DND-41 (cell line): Measurements from ENCODE around the gene SEC31A.

Experiments
- ATAC-seq: fragments of 200-7000 bp; cut with Tn5 transposase; 3 replicates; pipeline ENCODE4 v1.9.1; 2021; ENCODE audit warnings: low read depth; ENCODE audit not compliant: insufficient read depth
- DNase-seq: peaks from one replicate; pipeline ENCODE4 v3.0.0-alpha.2; 2020
- H2AFZ ChIP-seq: 2 replicates; pipeline ENCODE4 v1.6.0; 2012; ENCODE audit warnings: low read depth, low read length
- H3K27ac ChIP-seq: 2 replicates; pipeline ENCODE4 v1.5.1; 2012; ENCODE audit warnings: low read length, inconsistent platforms
- H3K27me3 ChIP-seq: fragments of 200-600 bp; sonication (generic); 2 replicates; pipeline ENCODE4 v1.6.0; 2012; ENCODE audit warnings: low read length, mild to moderate bottlenecking, inconsistent platforms; ENCODE audit not compliant: insufficient read depth, poor library complexity
- H3K36me3 ChIP-seq: 2 replicates; pipeline ENCODE4 v1.5.1; 2012; ENCODE audit warnings: low read length, inconsistent platforms; ENCODE audit not compliant: insufficient read depth
- H3K4me1 ChIP-seq: 2 replicates; pipeline ENCODE4 v1.5.1; 2012; ENCODE audit warnings: mild to moderate bottlenecking, low read length; ENCODE audit not compliant: insufficient read depth
- H3K4me2 ChIP-seq: 2 replicates; pipeline ENCODE4 v1.6.0; 2012; ENCODE audit warnings: mild to moderate bottlenecking, moderate library complexity, low read length, inconsistent platforms; ENCODE audit not compliant: insufficient read depth
- H3K4me3 ChIP-seq, 2 experiments: fragments of 200-600 bp in 1 of 2; shearing (Covaris generic) in 1 of 2; 2 replicates each; pipeline ENCODE4 v1.5.1; 2012 to 2016; ENCODE audit warnings: inconsistent platforms in 2 of 2, low read length in 2 of 2, mild to moderate bottlenecking in 2 of 2, low read depth in 1 of 2, moderate library complexity in 1 of 2
- H3K79me2 ChIP-seq: 2 replicates; pipeline ENCODE4 v1.6.0; 2012; ENCODE audit warnings: low read length, inconsistent platforms; ENCODE audit not compliant: insufficient read depth
- H3K9ac ChIP-seq: 2 replicates; pipeline ENCODE4 v1.6.0; 2012; ENCODE audit warnings: low read depth, mild to moderate bottlenecking, inconsistent platforms, low read length, moderate library complexity
- H3K9me3 ChIP-seq: 2 replicates; pipeline ENCODE4 v1.5.1; 2012; ENCODE audit warnings: low read length, moderate library complexity, mild to moderate bottlenecking, inconsistent platforms; ENCODE audit not compliant: insufficient read depth, severe bottlenecking
- H4K20me1 ChIP-seq: 2 replicates; pipeline ENCODE4 v1.6.0; 2012; ENCODE audit warnings: low read length; ENCODE audit not compliant: insufficient read depth
- EZH2 ChIP-seq: IDR thresholded peaks from 3 replicates; pipeline ENCODE4 v1.6.1; 2012; ENCODE audit warnings: borderline replicate concordance, low read depth, mild to moderate bottlenecking, moderate library complexity, low read length, inconsistent platforms; ENCODE audit not compliant: severe bottlenecking
- TF ChIP-seq, protein P1 (sequence below): IDR thresholded peaks from 2 replicates; pipeline ENCODE4 v1.5.1; 2012; ENCODE audit warnings: borderline replicate concordance, low read length, moderate library complexity, mild to moderate bottlenecking; ENCODE audit not compliant: poor library complexity, severe bottlenecking; ENCODE audit errors: extremely low read depth

Gene SEC31A

GRCh38 chr4:82799006-82799881 lies 91.7 kb downstream of the SEC31A start:
- Histone ChIP-seq H3K9ac (peak overlapping the region; percentile 72), H3K9me3 (no peaks in the 10 kb centered on the region), H3K4me2 (peak overlapping the region; percentile 96), H2AFZ (peak overlapping the region; percentile 82), H3K79me2 (peaks cover 31% of the 10 kb centered on the region), H3K27me3 (no peaks in the 10 kb centered on the region), H3K4me3 (peak overlapping the region; percentile 70 to 81), H3K4me1 (peaks cover 34% of the 10 kb centered on the region), H4K20me1 (peaks cover 24% of the 10 kb centered on the region), H3K36me3 (peaks cover 8% of the 10 kb centered on the region), H3K27ac (peak overlapping the region; percentile 70)
- DNase-seq (peak; percentile 70), ATAC-seq (peak; percentile 62)
- TF ChIP-seq, protein P1, sequence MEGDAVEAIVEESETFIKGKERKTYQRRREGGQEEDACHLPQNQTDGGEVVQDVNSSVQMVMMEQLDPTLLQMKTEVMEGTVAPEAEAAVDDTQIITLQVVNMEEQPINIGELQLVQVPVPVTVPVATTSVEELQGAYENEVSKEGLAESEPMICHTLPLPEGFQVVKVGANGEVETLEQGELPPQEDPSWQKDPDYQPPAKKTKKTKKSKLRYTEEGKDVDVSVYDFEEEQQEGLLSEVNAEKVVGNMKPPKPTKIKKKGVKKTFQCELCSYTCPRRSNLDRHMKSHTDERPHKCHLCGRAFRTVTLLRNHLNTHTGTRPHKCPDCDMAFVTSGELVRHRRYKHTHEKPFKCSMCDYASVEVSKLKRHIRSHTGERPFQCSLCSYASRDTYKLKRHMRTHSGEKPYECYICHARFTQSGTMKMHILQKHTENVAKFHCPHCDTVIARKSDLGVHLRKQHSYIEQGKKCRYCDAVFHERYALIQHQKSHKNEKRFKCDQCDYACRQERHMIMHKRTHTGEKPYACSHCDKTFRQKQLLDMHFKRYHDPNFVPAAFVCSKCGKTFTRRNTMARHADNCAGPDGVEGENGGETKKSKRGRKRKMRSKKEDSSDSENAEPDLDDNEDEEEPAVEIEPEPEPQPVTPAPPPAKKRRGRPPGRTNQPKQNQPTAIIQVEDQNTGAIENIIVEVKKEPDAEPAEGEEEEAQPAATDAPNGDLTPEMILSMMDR: no peak
- TF ChIP-seq EZH2: no peak

GRCh38 chr4:82798168-82799005 lies 92.6 kb downstream of the SEC31A start, which contains the start of gene SCD5:
SCD5 (minus strand) TSS chr4:82798796; CDS start chr4:82798537, 259 bp downstream.
- Histone ChIP-seq H3K9me3 (no peaks in the 10 kb centered on the region), H3K4me3 (peak within 1 kb of the TSS; percentile 70 to 81), H3K4me2 (peak within 1 kb of the TSS; percentile 96), H2AFZ (peak within 1 kb of the TSS; percentile 82), H3K9ac (peak within 1 kb of the TSS; percentile 72), H4K20me1 (peaks cover 31% of the 10 kb centered on the region), H3K79me2 (peaks cover 38% of the 10 kb centered on the region), H3K27me3 (no peaks in the 10 kb centered on the region), H3K4me1 (peaks cover 34% of the 10 kb centered on the region), H3K36me3 (peaks cover 11% of the 10 kb centered on the region), H3K27ac (peak within 1 kb of the TSS; percentile 70)
- TF ChIP-seq, protein P1: no peak
- TF ChIP-seq EZH2: no peak
- peak; percentile 89 for ATAC-seq
- DNase-seq: peak; percentile 83

- no peaks in the 10 kb centered on the region for H3K27me3 ChIP-seq
- peak overlapping the region; percentile 96 for H3K4me2 ChIP-seq
Measured at GRCh38 chr4:82797405-82798111, 93.4 kb downstream of the SEC31A start.

More at GRCh38 chr4:82797405-82798111, 93.4 kb downstream of the SEC31A start:
- Histone ChIP-seq H3K4me1 (peaks cover 34% of the 10 kb centered on the region), H3K9ac (peak overlapping the region; percentile 72), H3K27ac (no peak overlapping the region; the same call in 1 of the 2 replicates), H3K36me3 (peaks cover 11% of the 10 kb centered on the region), H3K9me3 (no peaks in the 10 kb centered on the region), H4K20me1 (peaks cover 37% of the 10 kb centered on the region), H3K79me2 (peaks cover 46% of the 10 kb centered on the region), H2AFZ (peak overlapping the region; percentile 82; the same call in 1 of the 2 replicates), H3K4me3 (peak overlapping the region; percentile 70 to 81; a peak in 3 of 4 replicates)
- TF ChIP-seq, protein P1: no peak
- no peak for TF ChIP-seq EZH2
- peak; percentile 52 for DNase-seq
- ATAC-seq: peak; percentile 13; the same call in 1 of the 3 replicates
